Choroid plexus epithelial cell (primary cell): Measurements from ENCODE around the gene FOXC2.
"Not testable (repeated sequence)": the region's sequence is repeated elsewhere in the genome, so short reads cannot be mapped to it uniquely, and the experiment has no call there.

Source experiments
- DNase-seq: peaks from one replicate; pipeline ENCODE4 v3.0.0-alpha.2; 2010; ENCODE audit warnings: low read depth
- H3K4me3 ChIP-seq: 2 replicates; pipeline ENCODE4 v1.5.1; 2011; ENCODE audit warnings: low read depth, mild to moderate bottlenecking, control low read depth, low read length, moderate library complexity
- CTCF ChIP-seq: conservative IDR thresholded peaks from 2 replicates; pipeline ENCODE4 v1.5.1; 2011; ENCODE audit warnings: low read depth, mild to moderate bottlenecking, control low read depth, inconsistent platforms, low read length, moderate library complexity

FOXC2 gene

GRCh38 chr16:86581458-86581857, 14.8 kb downstream of the FOXC2 start:
- DNase-seq = peak; percentile 52

GRCh38 chr16:86584071-86584685, 17.5 kb downstream of the FOXC2 start:
- no peak for DNase-seq
- TF ChIP-seq CTCF = no peak
- no peak overlapping the region for H3K4me3 ChIP-seq

More at GRCh38 chr16:86581458-86581857, 14.8 kb downstream of the FOXC2 start:
- TF ChIP-seq CTCF = no peak
- H3K4me3 ChIP-seq = peak overlapping the region; percentile 22

DNA sequence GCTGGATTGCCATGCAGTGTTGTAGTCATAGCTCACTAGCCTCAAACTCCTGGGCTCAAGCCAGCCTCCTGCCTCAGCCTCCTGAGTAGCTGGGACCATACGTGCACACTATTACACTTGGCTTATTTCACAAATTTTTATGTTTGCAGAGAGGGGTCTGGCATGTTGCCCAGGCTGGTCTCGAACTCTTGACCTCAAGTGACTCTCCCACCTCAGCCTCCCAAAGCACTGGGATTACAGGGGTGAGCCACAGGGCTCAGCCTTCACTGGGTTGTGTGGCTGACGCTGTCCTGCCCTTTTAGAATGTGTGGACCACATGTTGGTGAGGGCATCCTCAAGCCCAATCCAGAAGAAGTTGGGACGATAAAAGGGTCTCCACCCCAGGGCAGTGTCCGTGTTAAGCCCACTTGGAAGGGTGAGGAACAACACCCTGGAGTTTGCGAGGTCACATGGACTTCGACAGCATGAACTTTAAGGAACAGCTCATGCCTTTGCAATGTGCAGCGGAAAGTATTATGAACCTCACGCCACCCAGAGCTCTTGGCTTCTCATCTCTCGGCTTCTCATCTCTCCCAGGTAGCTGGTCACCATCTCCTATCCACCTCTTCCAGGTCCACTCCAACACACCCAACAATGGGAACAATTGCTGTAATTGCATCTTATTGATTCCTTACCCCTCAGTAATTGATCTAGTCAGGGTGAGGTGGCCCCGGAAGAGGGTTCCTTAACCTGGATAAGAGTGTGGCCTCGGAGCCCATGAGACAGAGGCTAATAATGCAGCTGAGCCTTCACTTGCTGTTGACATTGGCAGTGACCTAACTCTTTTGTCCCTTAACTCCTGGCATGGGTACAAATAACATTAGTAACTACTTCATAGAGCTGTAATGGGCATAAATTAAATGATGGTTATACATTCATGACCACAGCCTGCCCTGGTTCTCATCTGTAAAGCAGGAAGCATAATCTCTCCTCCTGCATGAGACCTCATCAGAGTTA, 18.4 kb downstream of the FOXC2 start:
- peak; percentile 76 for DNase-seq
- TF ChIP-seq CTCF = no peak
- no peak overlapping the region for H3K4me3 ChIP-seq

DNA sequence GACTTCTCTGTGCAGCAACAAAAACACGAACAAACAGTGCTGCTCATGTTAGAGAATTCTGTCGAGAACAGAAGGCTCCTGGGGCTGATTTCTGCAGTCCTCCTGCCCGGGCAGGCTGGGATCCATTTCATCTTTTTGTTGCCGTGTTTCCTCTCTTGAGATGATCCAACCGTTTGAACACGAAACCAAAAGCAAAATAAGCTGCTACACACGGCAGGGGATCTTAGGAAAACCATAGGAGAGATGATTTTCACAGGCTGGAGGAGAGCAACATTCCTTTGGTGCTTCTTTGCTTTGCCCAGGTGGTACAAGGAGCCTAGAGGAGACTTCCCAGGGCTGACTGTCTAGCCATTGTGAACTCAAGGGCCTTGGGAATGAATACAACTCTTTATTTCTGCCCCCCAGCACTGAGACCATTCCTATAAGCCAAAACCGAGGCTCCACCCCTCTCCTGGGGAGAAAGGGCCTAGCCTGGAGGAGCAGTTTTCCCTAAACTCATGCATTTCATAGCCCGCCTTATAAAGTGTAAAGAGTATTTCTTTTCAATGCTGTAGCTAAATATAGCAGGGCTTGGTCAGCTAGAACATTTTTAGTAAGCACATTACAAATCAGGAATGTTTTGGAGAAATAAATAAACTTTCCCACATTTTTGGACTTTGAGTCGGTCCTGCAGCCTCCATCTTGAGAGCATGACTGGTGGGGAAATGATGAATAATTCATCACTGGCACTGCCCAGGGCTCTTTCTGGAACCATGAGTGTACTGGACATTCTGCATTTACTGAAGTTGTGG, 19.4 kb downstream of the FOXC2 start:
- peak; percentile 86 for DNase-seq
- TF ChIP-seq CTCF = no peak
- peak overlapping the region; percentile 11 for H3K4me3 ChIP-seq

DNA sequence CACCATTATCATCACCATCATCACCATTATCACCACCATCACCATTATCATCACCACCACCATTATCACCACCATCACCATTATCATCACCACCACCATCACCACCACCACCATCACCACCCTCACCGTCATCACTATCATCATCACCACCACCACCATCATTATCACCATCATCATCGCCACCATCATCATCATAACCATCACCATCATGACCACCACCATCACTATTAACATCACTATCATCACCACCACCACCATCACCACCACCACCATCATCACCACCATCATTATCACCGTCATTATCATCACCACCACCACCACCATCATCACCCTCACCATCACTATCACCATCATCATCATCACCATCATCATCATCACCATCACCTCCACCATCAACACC, 20.9 kb downstream of the FOXC2 start:
- H3K4me3 ChIP-seq = no peak overlapping the region
- TF ChIP-seq CTCF = no peak
- DNase-seq = no peak

GRCh38 chr16:86587955-86588354, 21.3 kb downstream of the FOXC2 start:
- H3K4me3 ChIP-seq, DNase-seq: not testable (repeated sequence)
